ENCODE data around the gene ENTHD1. TPM values are rescaled to one million over a fixed set of nuclear protein-coding genes. Genes with fewer than 3 reads are reported as not detected.

ENTHD1 gene
- total RNA-seq, 4 donors from 2014 or later, result not detected

GRCh38 chr22:39936523-39937145, 43.1 kb upstream of the ENTHD1 start:
- peaks cover 0 to 41% (median 0%) of the 10 kb centered on the region in 4 donors for H3K27me3 ChIP-seq
- no peak overlapping the region for H3K27ac ChIP-seq (replicated peaks in 1 of 4)
- no peak overlapping the region for H3K4me3 ChIP-seq
- no peaks in the 10 kb centered on the region for H3K9me3 ChIP-seq
- no peaks in the 10 kb centered on the region for H3K36me3 ChIP-seq
- H3K4me1 ChIP-seq, result no peaks in the 10 kb centered on the region
- intact Hi-C loops (cut with DNase I), result no loop called here
- 74% methylated on average over 6 of the region's 6 CpGs for WGBS
- TF ChIP-seq EP300 (IDR thresholded peaks at IDR 0.05), result no peak
- TF ChIP-seq CTCF (IDR thresholded peaks at IDR 0.05), result no peak
- TF ChIP-seq POLR2AphosphoS5 (IDR thresholded peaks at IDR 0.05), result no peak
- TF ChIP-seq POLR2A (IDR thresholded peaks at IDR 0.05; ENCODE audit: low read depth), result no peak
- no peak for DNase-seq (ENCODE audit: extremely low spot score)

- intact Hi-C loops (cut with DNase I), result no loop called here
- H3K27ac ChIP-seq (replicated peaks in 1 of 4), result no peak overlapping the region
These were observed 42.1 kb upstream of the ENTHD1 start for GRCh38 chr22:39935612-39936011.

GRCh38 chr22:39935116-39935515, 41.6 kb upstream of the ENTHD1 start:
- no peaks in the 10 kb centered on the region for H3K4me1 ChIP-seq
- intact Hi-C loops (cut with DNase I), result no loop called here
- WGBS, result 71% methylated on average over 4 of the region's 4 CpGs
- H3K36me3 ChIP-seq, result no peaks in the 10 kb centered on the region
- H3K27ac ChIP-seq (replicated peaks in 1 of 4), result no peak overlapping the region
- no peak for TF ChIP-seq EP300 (IDR thresholded peaks at IDR 0.05)
- no peak for TF ChIP-seq POLR2AphosphoS5 (IDR thresholded peaks at IDR 0.05)
- no peak for TF ChIP-seq CTCF (IDR thresholded peaks at IDR 0.05)
- no peak for TF ChIP-seq POLR2A (IDR thresholded peaks at IDR 0.05; ENCODE audit: low read depth)
- no peak for DNase-seq (ENCODE audit: extremely low spot score)
- H3K27me3 ChIP-seq, result peaks cover 0 to 41% (median 0%) of the 10 kb centered on the region in 4 donors
- H3K4me3 ChIP-seq, result no peak overlapping the region
- no peaks in the 10 kb centered on the region for H3K9me3 ChIP-seq

More at GRCh38 chr22:39935612-39936011, 42.1 kb upstream of the ENTHD1 start:
- no peaks in the 10 kb centered on the region for H3K9me3 ChIP-seq
- no peaks in the 10 kb centered on the region for H3K4me1 ChIP-seq
- H3K4me3 ChIP-seq, result no peak overlapping the region
- no peaks in the 10 kb centered on the region for H3K36me3 ChIP-seq
- H3K27me3 ChIP-seq, result peaks cover 0 to 41% (median 0%) of the 10 kb centered on the region in 4 donors
- WGBS, result 58% methylated on average over 6 of the region's 6 CpGs
- no peak for DNase-seq (ENCODE audit: extremely low spot score)
- TF ChIP-seq POLR2A (IDR thresholded peaks at IDR 0.05; ENCODE audit: low read depth), result no peak
- TF ChIP-seq POLR2AphosphoS5 (IDR thresholded peaks at IDR 0.05), result no peak
- TF ChIP-seq EP300 (IDR thresholded peaks at IDR 0.05), result no peak
- no peak for TF ChIP-seq CTCF (IDR thresholded peaks at IDR 0.05)

GRCh38 chr22:39933741-39934140, 40.2 kb upstream of the ENTHD1 start:
- TF ChIP-seq POLR2AphosphoS5 (IDR thresholded peaks at IDR 0.05) (no peak), EP300 (IDR thresholded peaks at IDR 0.05) (no peak), CTCF (IDR thresholded peaks at IDR 0.05) (no peak), POLR2A (IDR thresholded peaks at IDR 0.05; ENCODE audit: low read depth) (no peak)
- H3K27me3 ChIP-seq, result peaks cover 0 to 38% (median 0%) of the 10 kb centered on the region in 4 donors
- no peaks in the 10 kb centered on the region for H3K36me3 ChIP-seq
- H3K9me3 ChIP-seq, result no peaks in the 10 kb centered on the region
- H3K4me1 ChIP-seq, result no peaks in the 10 kb centered on the region
- 87% methylated on average over 8 of the region's 8 CpGs for WGBS
- H3K4me3 ChIP-seq, result no peak overlapping the region
- DNase-seq (ENCODE audit: extremely low spot score), result no peak
- intact Hi-C loops (cut with DNase I), result no loop called here
- H3K27ac ChIP-seq (replicated peaks in 1 of 4), result no peak overlapping the region

Measured in esophagus muscularis mucosa (tissue), 4 donors.